Measurements from ENCODE around the gene LTB4R2.

The LTB4R2 gene

GRCh38 chr14:24277606-24278321 is 32.2 kb upstream of the LTB4R2 start:
- H3K4me1 ChIP-seq (ENCODE audit: control insufficient read depth, insufficient read depth, low read length) = peaks cover 8% of the 10 kb centered on the region; the same call in 1 of the 2 replicates
- H3K36me3 ChIP-seq (ENCODE audit: control insufficient read depth, insufficient read depth, low read length) = no peaks in the 10 kb centered on the region
- H3K27me3 ChIP-seq (ENCODE audit: control insufficient read depth, insufficient read depth, low read length) = no peaks in the 10 kb centered on the region
- H3K9me3 ChIP-seq (ENCODE audit: control insufficient read depth, insufficient read depth, low read depth, low read length) = no peaks in the 10 kb centered on the region
- H3K9ac ChIP-seq (ENCODE audit: low read length) = no peak overlapping the region
- no peak overlapping the region for H3K27ac ChIP-seq (ENCODE audit: low read depth, low read length)
- H3K4me3 ChIP-seq (ENCODE audit: low read depth, low read length) = no peak overlapping the region

- peaks cover 8% of the 10 kb centered on the region; the same call in 1 of the 2 replicates for H3K4me1 ChIP-seq (ENCODE audit: control insufficient read depth, insufficient read depth, low read length)
- H3K36me3 ChIP-seq (ENCODE audit: control insufficient read depth, insufficient read depth, low read length) = no peaks in the 10 kb centered on the region
- no peak overlapping the region for H3K4me3 ChIP-seq (ENCODE audit: low read depth, low read length)
- H3K9me3 ChIP-seq (ENCODE audit: control insufficient read depth, insufficient read depth, low read depth, low read length) = no peaks in the 10 kb centered on the region
- no peaks in the 10 kb centered on the region for H3K27me3 ChIP-seq (ENCODE audit: control insufficient read depth, insufficient read depth, low read length)
- no peak overlapping the region for H3K9ac ChIP-seq (ENCODE audit: low read length)
- no peak overlapping the region for H3K27ac ChIP-seq (ENCODE audit: low read depth, low read length)
Observed at GRCh38 chr14:24278424-24278823, 31.5 kb upstream of the LTB4R2 start.

GRCh38 chr14:24279301-24280186 is 30.4 kb upstream of the LTB4R2 start:
- no peaks in the 10 kb centered on the region for H3K9me3 ChIP-seq (ENCODE audit: control insufficient read depth, insufficient read depth, low read depth, low read length)
- no peaks in the 10 kb centered on the region for H3K36me3 ChIP-seq (ENCODE audit: control insufficient read depth, insufficient read depth, low read length)
- no peaks in the 10 kb centered on the region for H3K4me1 ChIP-seq (ENCODE audit: control insufficient read depth, insufficient read depth, low read length)
- no peak overlapping the region for H3K9ac ChIP-seq (ENCODE audit: low read length)
- no peak overlapping the region for H3K27ac ChIP-seq (ENCODE audit: low read depth, low read length)
- no peaks in the 10 kb centered on the region for H3K27me3 ChIP-seq (ENCODE audit: control insufficient read depth, insufficient read depth, low read length)
- no peak overlapping the region for H3K4me3 ChIP-seq (ENCODE audit: low read depth, low read length)

GRCh38 chr14:24280797-24281460 is 29.0 kb upstream of the LTB4R2 start:
- Histone ChIP-seq H3K9me3 (ENCODE audit: control insufficient read depth, insufficient read depth, low read depth, low read length) (no peaks in the 10 kb centered on the region), H3K27ac (ENCODE audit: low read depth, low read length) (no peak overlapping the region), H3K9ac (ENCODE audit: low read length) (no peak overlapping the region), H3K27me3 (ENCODE audit: control insufficient read depth, insufficient read depth, low read length) (no peaks in the 10 kb centered on the region), H3K4me1 (ENCODE audit: control insufficient read depth, insufficient read depth, low read length) (no peaks in the 10 kb centered on the region), H3K4me3 (ENCODE audit: low read depth, low read length) (no peak overlapping the region), H3K36me3 (ENCODE audit: control insufficient read depth, insufficient read depth, low read length) (no peaks in the 10 kb centered on the region)

- Histone ChIP-seq H3K4me3 (ENCODE audit: low read depth, low read length) (no peak overlapping the region), H3K36me3 (ENCODE audit: control insufficient read depth, insufficient read depth, low read length) (no peaks in the 10 kb centered on the region), H3K4me1 (ENCODE audit: control insufficient read depth, insufficient read depth, low read length) (no peaks in the 10 kb centered on the region), H3K9me3 (ENCODE audit: control insufficient read depth, insufficient read depth, low read depth, low read length) (no peaks in the 10 kb centered on the region), H3K9ac (ENCODE audit: low read length) (no peak overlapping the region), H3K27ac (ENCODE audit: low read depth, low read length) (no peak overlapping the region), H3K27me3 (ENCODE audit: control insufficient read depth, insufficient read depth, low read length) (no peaks in the 10 kb centered on the region)
Observed at GRCh38 chr14:24281636-24282035, 28.3 kb upstream of the LTB4R2 start.

GRCh38 chr14:24282736-24283135 is 27.2 kb upstream of the LTB4R2 start:
- H3K9me3 ChIP-seq (ENCODE audit: control insufficient read depth, insufficient read depth, low read depth, low read length) = no peaks in the 10 kb centered on the region
- no peaks in the 10 kb centered on the region for H3K4me1 ChIP-seq (ENCODE audit: control insufficient read depth, insufficient read depth, low read length)
- H3K9ac ChIP-seq (ENCODE audit: low read length) = no peak overlapping the region
- no peak overlapping the region for H3K4me3 ChIP-seq (ENCODE audit: low read depth, low read length)
- no peaks in the 10 kb centered on the region for H3K36me3 ChIP-seq (ENCODE audit: control insufficient read depth, insufficient read depth, low read length)
- H3K27ac ChIP-seq (ENCODE audit: low read depth, low read length) = no peak overlapping the region
- H3K27me3 ChIP-seq (ENCODE audit: control insufficient read depth, insufficient read depth, low read length) = no peaks in the 10 kb centered on the region

- H3K27me3 ChIP-seq (ENCODE audit: control insufficient read depth, insufficient read depth, low read length) = no peaks in the 10 kb centered on the region
- H3K27ac ChIP-seq (ENCODE audit: low read depth, low read length) = no peak overlapping the region
- no peaks in the 10 kb centered on the region for H3K36me3 ChIP-seq (ENCODE audit: control insufficient read depth, insufficient read depth, low read length)
- H3K9ac ChIP-seq (ENCODE audit: low read length) = no peak overlapping the region
- H3K9me3 ChIP-seq (ENCODE audit: control insufficient read depth, insufficient read depth, low read depth, low read length) = no peaks in the 10 kb centered on the region
- H3K4me3 ChIP-seq (ENCODE audit: low read depth, low read length) = no peak overlapping the region
- H3K4me1 ChIP-seq (ENCODE audit: control insufficient read depth, insufficient read depth, low read length) = no peaks in the 10 kb centered on the region
Observed at GRCh38 chr14:24283796-24284460, 26.0 kb upstream of the LTB4R2 start.

GRCh38 chr14:24284501-24285035 is 25.4 kb upstream of the LTB4R2 start:
- Histone ChIP-seq H3K9me3 (ENCODE audit: control insufficient read depth, insufficient read depth, low read depth, low read length) (no peaks in the 10 kb centered on the region), H3K27me3 (ENCODE audit: control insufficient read depth, insufficient read depth, low read length) (no peaks in the 10 kb centered on the region), H3K36me3 (ENCODE audit: control insufficient read depth, insufficient read depth, low read length) (0 out of 2 replicates have a peak, but pooled peaks cover 4% of the 10 kb centered on the region), H3K9ac (ENCODE audit: low read length) (no peak overlapping the region), H3K4me1 (ENCODE audit: control insufficient read depth, insufficient read depth, low read length) (no peaks in the 10 kb centered on the region), H3K4me3 (ENCODE audit: low read depth, low read length) (no peak overlapping the region), H3K27ac (ENCODE audit: low read depth, low read length) (no peak overlapping the region)

GRCh38 chr14:24285351-24285750 is 24.6 kb upstream of the LTB4R2 start:
- no peak overlapping the region for H3K9ac ChIP-seq (ENCODE audit: low read length)
- H3K27me3 ChIP-seq (ENCODE audit: control insufficient read depth, insufficient read depth, low read length) = no peaks in the 10 kb centered on the region
- H3K27ac ChIP-seq (ENCODE audit: low read depth, low read length) = no peak overlapping the region
- no peaks in the 10 kb centered on the region for H3K4me1 ChIP-seq (ENCODE audit: control insufficient read depth, insufficient read depth, low read length)
- H3K9me3 ChIP-seq (ENCODE audit: control insufficient read depth, insufficient read depth, low read depth, low read length) = no peaks in the 10 kb centered on the region
- H3K36me3 ChIP-seq (ENCODE audit: control insufficient read depth, insufficient read depth, low read length) = 0 out of 2 replicates have a peak, but pooled peaks cover 11% of the 10 kb centered on the region
- H3K4me3 ChIP-seq (ENCODE audit: low read depth, low read length) = no peak overlapping the region

- no peak overlapping the region for H3K9ac ChIP-seq (ENCODE audit: low read length)
- no peaks in the 10 kb centered on the region for H3K4me1 ChIP-seq (ENCODE audit: control insufficient read depth, insufficient read depth, low read length)
- no peaks in the 10 kb centered on the region for H3K27me3 ChIP-seq (ENCODE audit: control insufficient read depth, insufficient read depth, low read length)
- H3K9me3 ChIP-seq (ENCODE audit: control insufficient read depth, insufficient read depth, low read depth, low read length) = no peaks in the 10 kb centered on the region
- H3K27ac ChIP-seq (ENCODE audit: low read depth, low read length) = no peak overlapping the region
- H3K4me3 ChIP-seq (ENCODE audit: low read depth, low read length) = no peak overlapping the region
- peaks cover 27% of the 10 kb centered on the region for H3K36me3 ChIP-seq (ENCODE audit: control insufficient read depth, insufficient read depth, low read length)
Observed at GRCh38 chr14:24286996-24287395, 22.9 kb upstream of the LTB4R2 start.
